NCI-H526 (cell line): ENCODE measurements around the gene GOLGA8H.
"Not testable (repeated sequence)": the region's sequence is repeated elsewhere in the genome, so short reads cannot be mapped to it uniquely, and the experiment has no call there.

Source experiments
- DNase-seq, 2 experiments: peaks; one replicate each; lab custom pipeline; 2025; lab: John Stamatoyannopoulos, UW

The GOLGA8H gene

DNA sequence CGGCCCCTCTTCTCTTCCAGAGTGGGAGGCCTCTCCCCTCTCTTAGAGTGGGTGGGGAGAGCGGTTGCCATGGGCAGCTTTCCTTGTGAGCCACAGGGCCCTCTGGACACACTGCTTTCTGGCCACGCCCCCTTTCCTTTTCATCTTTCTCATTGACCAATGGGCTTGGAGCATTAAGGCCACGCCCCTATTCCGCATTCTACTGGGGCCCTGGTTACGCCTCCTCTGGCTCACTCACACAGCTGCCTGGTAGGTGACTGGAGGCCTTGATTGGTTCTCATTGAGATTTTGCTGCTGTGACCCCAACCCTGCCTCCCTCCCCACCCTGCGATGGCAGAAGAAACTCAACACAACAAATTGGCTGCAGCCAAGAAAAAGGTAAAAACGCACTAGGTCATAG, at the start of gene GOLGA8H:
GOLGA8H (plus strand) TSS at position 233 of the 400 bp plus-strand sequence; CDS start at position 331, 98 bp downstream.
- not testable (repeated sequence) for DNase-seq

DNA sequence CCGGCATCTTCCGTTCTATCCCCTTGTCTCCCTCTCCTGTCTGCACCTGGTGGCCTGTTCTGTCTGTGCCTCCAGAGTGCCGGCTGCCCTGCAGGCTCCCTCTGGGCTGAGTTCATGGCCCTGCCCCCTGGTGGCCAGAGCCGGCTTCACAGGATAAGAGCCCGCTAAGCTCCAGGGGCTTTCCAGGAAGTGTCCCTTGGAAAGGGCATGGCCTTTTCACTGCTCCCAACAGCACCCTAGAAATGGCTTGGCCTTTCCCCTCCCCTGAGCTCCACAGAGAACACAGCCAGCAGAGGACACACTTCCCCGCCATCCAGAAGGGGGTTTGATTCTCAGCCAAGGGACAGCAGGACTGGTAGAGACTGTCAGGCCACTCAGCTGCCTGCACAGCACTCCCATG, 36.9 kb upstream of the GOLGA8H start:
- DNase-seq, result not testable (repeated sequence)

- DNase-seq, result not testable (repeated sequence)
Measured at GRCh38 chr15:30573012-30573491, 30.8 kb upstream of the GOLGA8H start.

- DNase-seq, result not testable (repeated sequence)
Measured at GRCh38 chr15:30579394-30579970, 24.3 kb upstream of the GOLGA8H start.

DNA sequence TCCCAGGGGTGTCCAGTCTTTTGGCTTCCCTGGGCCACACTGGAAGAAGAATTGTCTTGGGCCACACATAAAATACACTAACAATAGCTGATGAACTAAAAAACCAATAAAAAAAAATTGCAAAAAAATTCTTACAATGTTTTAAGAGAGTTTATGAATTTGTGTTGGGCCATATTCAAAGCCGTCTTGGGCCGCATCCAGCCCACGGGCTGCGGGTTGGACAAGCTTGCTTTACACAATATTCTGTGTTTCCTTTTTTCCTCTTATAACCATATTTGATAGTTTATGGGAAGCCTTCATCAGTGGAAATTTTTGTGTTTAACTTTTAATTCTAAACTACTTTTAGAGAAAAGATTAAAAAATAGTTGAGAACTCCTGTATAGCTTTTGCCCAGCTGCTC, 23.1 kb upstream of the GOLGA8H start:
- not testable (repeated sequence) for DNase-seq

GRCh38 chr15:30598953-30599352, 4.9 kb upstream of the GOLGA8H start:
- DNase-seq, result not testable (repeated sequence)

DNA sequence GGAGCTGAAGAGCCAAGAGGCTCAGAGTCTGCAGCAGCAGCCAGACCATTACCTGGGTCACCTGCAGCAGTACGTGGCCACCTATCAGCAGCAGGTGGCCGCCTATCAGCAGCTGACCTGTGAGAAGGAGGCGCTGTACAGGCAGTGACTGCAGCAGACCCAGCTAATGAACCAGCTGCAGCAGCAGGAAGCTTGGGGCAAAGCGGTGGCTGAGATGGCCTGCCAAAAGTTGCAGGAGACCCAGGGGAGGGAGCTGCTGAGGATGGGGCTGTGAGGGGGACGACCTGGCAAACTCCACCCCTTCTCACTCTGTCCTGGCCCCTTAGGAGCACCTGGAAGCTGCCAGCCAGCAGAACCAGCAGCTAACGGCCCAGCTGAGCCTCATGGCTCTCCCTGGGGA, 8.4 kb downstream of the GOLGA8H start:
- DNase-seq, result not testable (repeated sequence)

GRCh38 chr15:30621342-30621741, 17.5 kb downstream of the GOLGA8H start:
- not testable (repeated sequence) for DNase-seq

DNA sequence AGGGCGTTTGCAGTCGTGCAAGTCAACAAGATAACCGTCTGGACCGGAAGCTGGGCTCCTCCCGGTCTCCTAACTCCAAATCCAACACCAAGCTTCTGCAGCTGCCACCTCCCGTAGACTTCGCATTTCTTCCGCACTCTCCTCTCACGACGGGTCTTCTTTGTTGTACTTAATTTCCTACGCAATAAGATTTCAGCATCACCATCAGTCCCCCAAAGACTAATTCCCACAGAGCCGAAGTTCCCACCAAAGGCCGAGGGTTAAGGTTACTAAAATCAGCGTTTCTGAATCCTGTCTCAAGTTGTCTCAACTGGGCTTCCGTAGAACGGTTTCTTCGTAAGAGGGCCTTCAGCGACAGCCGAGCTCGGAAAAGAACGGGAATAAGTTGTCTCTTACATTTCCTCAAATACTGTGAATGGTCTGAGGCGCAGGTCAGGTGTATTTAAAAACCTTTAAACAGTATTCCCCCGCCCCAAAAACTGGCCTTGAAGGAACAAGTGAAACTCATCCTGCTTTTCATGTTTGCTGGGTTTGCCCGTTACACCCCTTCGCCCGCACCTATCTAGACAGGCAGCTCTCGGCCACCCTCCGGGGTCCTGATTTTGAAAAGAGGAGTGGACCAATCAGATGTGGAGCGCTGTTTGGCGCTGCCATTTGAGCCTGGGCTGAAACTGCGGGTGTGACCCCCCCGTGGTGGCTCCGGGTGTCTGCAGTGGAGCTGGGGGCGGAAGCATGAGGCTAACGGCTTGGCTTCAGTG, 21.8 kb downstream of the GOLGA8H start, which contains the start of gene ARHGAP11B:
ARHGAP11B (plus strand) TSS at position 693 of the 758 bp plus-strand sequence.
- not testable (repeated sequence) for DNase-seq

DNA sequence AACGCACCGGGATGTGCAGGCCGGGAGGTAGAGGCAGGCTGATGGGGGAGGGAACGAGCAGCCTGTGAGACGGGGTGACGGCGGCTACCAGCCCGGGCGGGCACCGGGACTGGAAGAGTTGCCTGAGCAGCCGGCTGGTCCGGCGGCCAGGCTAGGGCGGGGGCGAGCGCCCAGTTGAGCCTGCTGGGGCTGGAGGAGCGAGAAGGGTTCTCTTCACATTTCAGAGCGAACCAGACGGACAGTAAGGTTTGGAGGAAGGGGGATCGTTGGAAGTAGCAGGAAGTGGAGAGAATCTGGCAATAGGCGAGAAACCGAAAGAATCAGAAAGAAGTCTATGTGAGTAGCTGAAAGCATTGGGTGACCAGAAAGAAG, 22.4 kb downstream of the GOLGA8H start:
- DNase-seq, result not testable (repeated sequence)

- not testable (repeated sequence) for DNase-seq
Measured at GRCh38 chr15:30626632-30627031, 22.8 kb downstream of the GOLGA8H start.

GRCh38 chr15:30650012-30650929, 46.4 kb downstream of the GOLGA8H start:
- DNase-seq, result no peak

- DNase-seq, result peak in 1 of 2 experiments; percentile 25
Measured at GRCh38 chr15:30661154-30661553, 57.3 kb downstream of the GOLGA8H start.
